ENCODE data around the gene MEGF6. TPM values are rescaled to one million over a fixed set of nuclear protein-coding genes. Genes with fewer than 3 reads are reported as not detected.

The MEGF6 gene
- total and polyA plus RNA-seq, 2 experiments from 2014 or later, result 11.6 to 21.9 TPM

- H3K9me2 ChIP-seq (replicated peaks; ENCODE audit: insufficient read depth), result no peaks in the 10 kb centered on the region
- no peaks in the 10 kb centered on the region for H3K9me3 ChIP-seq (ENCODE audit: low read depth)
- no peak overlapping the region for H3K4me2 ChIP-seq
- TF ChIP-seq EZH2 (IDR thresholded peaks at IDR 0.05; ENCODE audit: borderline replicate concordance) (no peak), EZH2phosphoT487 (IDR thresholded peaks at IDR 0.05; ENCODE audit: low read depth, severe bottlenecking, unreplicated experiment) (no peak)
- TF ChIP-seq, protein P1, sequence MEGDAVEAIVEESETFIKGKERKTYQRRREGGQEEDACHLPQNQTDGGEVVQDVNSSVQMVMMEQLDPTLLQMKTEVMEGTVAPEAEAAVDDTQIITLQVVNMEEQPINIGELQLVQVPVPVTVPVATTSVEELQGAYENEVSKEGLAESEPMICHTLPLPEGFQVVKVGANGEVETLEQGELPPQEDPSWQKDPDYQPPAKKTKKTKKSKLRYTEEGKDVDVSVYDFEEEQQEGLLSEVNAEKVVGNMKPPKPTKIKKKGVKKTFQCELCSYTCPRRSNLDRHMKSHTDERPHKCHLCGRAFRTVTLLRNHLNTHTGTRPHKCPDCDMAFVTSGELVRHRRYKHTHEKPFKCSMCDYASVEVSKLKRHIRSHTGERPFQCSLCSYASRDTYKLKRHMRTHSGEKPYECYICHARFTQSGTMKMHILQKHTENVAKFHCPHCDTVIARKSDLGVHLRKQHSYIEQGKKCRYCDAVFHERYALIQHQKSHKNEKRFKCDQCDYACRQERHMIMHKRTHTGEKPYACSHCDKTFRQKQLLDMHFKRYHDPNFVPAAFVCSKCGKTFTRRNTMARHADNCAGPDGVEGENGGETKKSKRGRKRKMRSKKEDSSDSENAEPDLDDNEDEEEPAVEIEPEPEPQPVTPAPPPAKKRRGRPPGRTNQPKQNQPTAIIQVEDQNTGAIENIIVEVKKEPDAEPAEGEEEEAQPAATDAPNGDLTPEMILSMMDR (IDR thresholded peaks at IDR 0.05; ENCODE audit: poor library complexity), result no peak
- DNase-seq (ENCODE audit: low spot score), result no peak
- H3K4me3 ChIP-seq, result no peak overlapping the region
- H3K79me2 ChIP-seq, result no peaks in the 10 kb centered on the region
- no peaks in the 10 kb centered on the region for H4K20me1 ChIP-seq (ENCODE audit: insufficient read depth, poor library complexity, severe bottlenecking)
- H3K27me3 ChIP-seq, result no peaks in the 10 kb centered on the region
- no peaks in the 10 kb centered on the region for H3K4me1 ChIP-seq (ENCODE audit: insufficient read depth)
- WGBS (ENCODE audit: low lambda C conversion rate, missing lambda C conversion rate), result 97% methylated on average over 11 of the region's 12 CpGs
- H3K27ac ChIP-seq, result no peak overlapping the region
- H2AFZ ChIP-seq, result no peak overlapping the region
- H3K36me3 ChIP-seq (replicated peaks; ENCODE audit: insufficient read depth, low read depth), result no peaks in the 10 kb centered on the region
These were observed 48.2 kb downstream of the MEGF6 start for GRCh38 chr1:3563125-3563524.

GRCh38 chr1:3562712-3563111 lies 48.6 kb downstream of the MEGF6 start:
- no peaks in the 10 kb centered on the region for H3K36me3 ChIP-seq (replicated peaks; ENCODE audit: insufficient read depth, low read depth)
- no peaks in the 10 kb centered on the region for H3K9me3 ChIP-seq (ENCODE audit: low read depth)
- H4K20me1 ChIP-seq (ENCODE audit: insufficient read depth, poor library complexity, severe bottlenecking), result no peaks in the 10 kb centered on the region
- no peak overlapping the region for H2AFZ ChIP-seq
- H3K27me3 ChIP-seq, result no peaks in the 10 kb centered on the region
- no peaks in the 10 kb centered on the region for H3K9me2 ChIP-seq (replicated peaks; ENCODE audit: insufficient read depth)
- no peak overlapping the region for H3K4me3 ChIP-seq
- TF ChIP-seq EZH2phosphoT487 (IDR thresholded peaks at IDR 0.05; ENCODE audit: low read depth, severe bottlenecking, unreplicated experiment) (no peak), EZH2 (IDR thresholded peaks at IDR 0.05; ENCODE audit: borderline replicate concordance) (no peak)
- TF ChIP-seq, protein P1 (IDR thresholded peaks at IDR 0.05; ENCODE audit: poor library complexity), result no peak
- H3K79me2 ChIP-seq, result no peaks in the 10 kb centered on the region
- no peak overlapping the region for H3K27ac ChIP-seq
- no peak for DNase-seq (ENCODE audit: low spot score)
- H3K4me1 ChIP-seq (ENCODE audit: insufficient read depth), result no peaks in the 10 kb centered on the region
- WGBS (ENCODE audit: low lambda C conversion rate, missing lambda C conversion rate), result 91% methylated on average over 8 of the region's 8 CpGs
- no peak overlapping the region for H3K4me2 ChIP-seq

DNA sequence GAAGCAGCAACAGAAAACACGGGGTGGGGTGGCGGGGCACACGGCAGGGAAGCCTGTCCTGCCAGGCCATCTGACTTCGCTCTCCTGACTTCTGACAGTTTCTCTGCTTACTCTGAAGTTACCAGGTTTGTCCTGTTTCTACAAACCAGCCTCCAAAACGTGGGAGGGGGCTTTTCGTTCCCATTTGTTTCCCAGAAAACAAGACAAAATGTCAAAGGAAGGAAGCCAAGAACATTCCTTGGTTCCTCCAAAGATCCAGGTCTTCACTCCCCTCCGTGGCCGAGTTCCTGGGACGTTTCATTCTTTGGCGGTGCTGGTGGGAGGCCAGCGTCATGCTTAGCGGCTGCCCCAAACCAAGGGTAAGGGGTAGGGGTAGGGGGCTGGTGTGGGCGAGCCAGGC lies 49.6 kb downstream of the MEGF6 start:
- Histone ChIP-seq H2AFZ (no peak overlapping the region), H3K4me3 (no peak overlapping the region), H3K27ac (no peak overlapping the region), H3K27me3 (no peaks in the 10 kb centered on the region), H3K36me3 (replicated peaks; ENCODE audit: insufficient read depth, low read depth) (no peaks in the 10 kb centered on the region), H4K20me1 (ENCODE audit: insufficient read depth, poor library complexity, severe bottlenecking) (no peaks in the 10 kb centered on the region), H3K9me3 (ENCODE audit: low read depth) (no peaks in the 10 kb centered on the region), H3K4me2 (no peak overlapping the region), H3K9me2 (replicated peaks; ENCODE audit: insufficient read depth) (no peaks in the 10 kb centered on the region), H3K79me2 (no peaks in the 10 kb centered on the region), H3K4me1 (ENCODE audit: insufficient read depth) (no peaks in the 10 kb centered on the region)
- 77% methylated on average over 13 of the region's 13 CpGs for WGBS (ENCODE audit: low lambda C conversion rate, missing lambda C conversion rate)
- TF ChIP-seq, protein P1 (IDR thresholded peaks at IDR 0.05; ENCODE audit: poor library complexity), result no peak
- TF ChIP-seq EZH2 (IDR thresholded peaks at IDR 0.05; ENCODE audit: borderline replicate concordance) (no peak), EZH2phosphoT487 (IDR thresholded peaks at IDR 0.05; ENCODE audit: low read depth, severe bottlenecking, unreplicated experiment) (no peak)
- no peak for DNase-seq (ENCODE audit: low spot score)

- 95% methylated on average over 9 of the region's 9 CpGs for WGBS (ENCODE audit: low lambda C conversion rate, missing lambda C conversion rate)
- no peak overlapping the region for H3K4me2 ChIP-seq
- no peak overlapping the region for H3K27ac ChIP-seq
- no peaks in the 10 kb centered on the region for H3K9me2 ChIP-seq (replicated peaks; ENCODE audit: insufficient read depth)
- no peak for TF ChIP-seq EZH2phosphoT487 (IDR thresholded peaks at IDR 0.05; ENCODE audit: low read depth, severe bottlenecking, unreplicated experiment)
- TF ChIP-seq EZH2 (IDR thresholded peaks at IDR 0.05; ENCODE audit: borderline replicate concordance), result no peak
- TF ChIP-seq, protein P1 (IDR thresholded peaks at IDR 0.05; ENCODE audit: poor library complexity), result no peak
- H3K4me1 ChIP-seq (ENCODE audit: insufficient read depth), result no peaks in the 10 kb centered on the region
- H3K4me3 ChIP-seq, result no peak overlapping the region
- H3K27me3 ChIP-seq, result no peaks in the 10 kb centered on the region
- H3K36me3 ChIP-seq (replicated peaks; ENCODE audit: insufficient read depth, low read depth), result no peaks in the 10 kb centered on the region
- no peaks in the 10 kb centered on the region for H4K20me1 ChIP-seq (ENCODE audit: insufficient read depth, poor library complexity, severe bottlenecking)
- H3K79me2 ChIP-seq, result no peaks in the 10 kb centered on the region
- DNase-seq (ENCODE audit: low spot score), result no peak
- no peak overlapping the region for H2AFZ ChIP-seq
- no peaks in the 10 kb centered on the region for H3K9me3 ChIP-seq (ENCODE audit: low read depth)
These were observed 50.3 kb downstream of the MEGF6 start for GRCh38 chr1:3560981-3561380.

Data from hepatocyte (in vitro differentiated cells).